Esophagus squamous epithelium (tissue), 5 donors: ENCODE results near the gene P3R3URF. TPM values are rescaled to one million over a fixed set of nuclear protein-coding genes. Genes with fewer than 3 reads are reported as not detected.

Experiments
- DNase-seq: peaks from one replicate; lab custom pipeline; 2025; lab: John Stamatoyannopoulos, UW
- H3K27ac ChIP-seq, 4 donors: fragments of 200-600 bp; sonication (generic); one replicate each; pipeline ENCODE4 v1.5.1; 2016 to 2019; ENCODE audit warnings: mild to moderate bottlenecking in 1 of 4
- H3K27me3 ChIP-seq, 4 donors: fragments of 200-600 bp; sonication (generic); 1 replicate in 3 of 4; 2 replicates in 1 of 4; pipeline versions ENCODE4 v1.5.1 to v1.6.0; 2017 to 2021; ENCODE audit warnings: antibody characterized with exemption in 1 of 4
- H3K36me3 ChIP-seq, 3 donors: fragments of 200-600 bp; sonication (generic); one replicate each; pipeline ENCODE4 v1.5.1; 2016 to 2019
- H3K4me1 ChIP-seq, 3 donors: fragments of 200-600 bp; sonication (generic); one replicate each; pipeline ENCODE4 v1.5.1; 2017 to 2019
- H3K4me3 ChIP-seq, 4 donors: fragments of 200-600 bp; sonication (generic); 1 replicate in 3 of 4; 2 replicates in 1 of 4; pipeline ENCODE4 v1.5.1; 2016 to 2019; ENCODE audit warnings: mild to moderate bottlenecking in 2 of 4, moderate library complexity in 1 of 4
- H3K9me3 ChIP-seq, 3 donors: fragments of 200-600 bp; sonication (generic); one replicate each; pipeline ENCODE4 v1.5.1; 2016 to 2019
- POLR2A ChIP-seq, 4 donors: fragments of 450-650 bp; IDR thresholded peaks; one replicate each; pipeline ENCODE4 v1.6.1; 2017; ENCODE audit warnings: antibody characterized with exemption in 4 of 4, mild to moderate bottlenecking in 4 of 4, moderate library complexity in 3 of 4
- WGBS, 2 donors: methylation state at CpG; one replicate each; pipeline ENCODE4 v1.1.5; 2018; 5-methylcytosine and 5-hydroxymethylcytosine counted together
- intact Hi-C: fragments of 100-400 bp; cut with DNase I; formaldehyde crosslinking; loops from one replicate; pipeline ENCODE4 v1.15.0; 2022
- total RNA-seq, 4 donors: library from RNA; depleted of rRNA; stranded (reverse); fragments of >200 nt; gene quantifications; one replicate each; pipeline ENCODE4 v1.1.0, GENCODE V29; 2016
- TF ChIP-seq, protein P1 (sequence below), 6 experiments: fragments of 450-650 bp in 4 of 6; fragments of 200-600 bp in 2 of 6; sonication (generic) in 2 of 6; IDR thresholded peaks; one replicate each; pipeline ENCODE4 v1.5.1; 2016 to 2019; ENCODE audit warnings: antibody characterized with exemption in 6 of 6, mild to moderate bottlenecking in 4 of 6, moderate library complexity in 4 of 6
- donor health status: DM: yes; HTN: yes; CAD: no.

The P3R3URF gene
- total RNA-seq, 4 donors from 2014 or later, result not detected

DNA sequence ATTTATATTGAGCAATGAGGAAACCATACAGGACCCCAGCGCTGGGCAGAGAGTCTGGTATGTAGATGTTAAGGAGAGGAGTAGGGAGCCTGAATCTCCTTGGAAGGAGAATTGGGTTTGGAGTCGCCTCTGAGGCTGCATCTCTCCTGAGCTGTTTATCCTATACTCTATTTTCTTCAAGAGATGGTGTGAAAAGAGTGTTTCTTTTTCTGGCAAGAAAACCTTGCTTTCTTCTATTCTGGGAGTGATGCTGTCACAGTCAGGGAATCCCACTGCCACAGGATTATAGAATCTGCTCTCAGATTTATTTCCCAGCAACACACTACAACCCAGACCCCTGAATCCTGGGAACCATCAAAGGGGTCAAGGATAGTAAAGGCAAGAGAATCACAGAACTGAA is 30.1 kb upstream of the P3R3URF start:
- Histone ChIP-seq H3K27ac (peak overlapping the region in 2 of 4 donors; percentile 7 to 86), H3K9me3 (no peaks in the 10 kb centered on the region), H3K4me1 (peaks cover 3 to 49% (median 18%) of the 10 kb centered on the region in 3 donors), H3K36me3 (peaks cover 0 to 10% (median 0%) of the 10 kb centered on the region in 3 donors), H3K27me3 (no peaks in the 10 kb centered on the region), H3K4me3 (no peak overlapping the region)
- TF ChIP-seq, protein P1, sequence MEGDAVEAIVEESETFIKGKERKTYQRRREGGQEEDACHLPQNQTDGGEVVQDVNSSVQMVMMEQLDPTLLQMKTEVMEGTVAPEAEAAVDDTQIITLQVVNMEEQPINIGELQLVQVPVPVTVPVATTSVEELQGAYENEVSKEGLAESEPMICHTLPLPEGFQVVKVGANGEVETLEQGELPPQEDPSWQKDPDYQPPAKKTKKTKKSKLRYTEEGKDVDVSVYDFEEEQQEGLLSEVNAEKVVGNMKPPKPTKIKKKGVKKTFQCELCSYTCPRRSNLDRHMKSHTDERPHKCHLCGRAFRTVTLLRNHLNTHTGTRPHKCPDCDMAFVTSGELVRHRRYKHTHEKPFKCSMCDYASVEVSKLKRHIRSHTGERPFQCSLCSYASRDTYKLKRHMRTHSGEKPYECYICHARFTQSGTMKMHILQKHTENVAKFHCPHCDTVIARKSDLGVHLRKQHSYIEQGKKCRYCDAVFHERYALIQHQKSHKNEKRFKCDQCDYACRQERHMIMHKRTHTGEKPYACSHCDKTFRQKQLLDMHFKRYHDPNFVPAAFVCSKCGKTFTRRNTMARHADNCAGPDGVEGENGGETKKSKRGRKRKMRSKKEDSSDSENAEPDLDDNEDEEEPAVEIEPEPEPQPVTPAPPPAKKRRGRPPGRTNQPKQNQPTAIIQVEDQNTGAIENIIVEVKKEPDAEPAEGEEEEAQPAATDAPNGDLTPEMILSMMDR (IDR thresholded peaks at IDR 0.05), result no peak
- TF ChIP-seq POLR2A (IDR thresholded peaks at IDR 0.05), result no peak
- 83% methylated on average over 2 of the region's 2 CpGs for WGBS, 2 donors
- intact Hi-C loops, result no loop called here
- no peak for DNase-seq

DNA sequence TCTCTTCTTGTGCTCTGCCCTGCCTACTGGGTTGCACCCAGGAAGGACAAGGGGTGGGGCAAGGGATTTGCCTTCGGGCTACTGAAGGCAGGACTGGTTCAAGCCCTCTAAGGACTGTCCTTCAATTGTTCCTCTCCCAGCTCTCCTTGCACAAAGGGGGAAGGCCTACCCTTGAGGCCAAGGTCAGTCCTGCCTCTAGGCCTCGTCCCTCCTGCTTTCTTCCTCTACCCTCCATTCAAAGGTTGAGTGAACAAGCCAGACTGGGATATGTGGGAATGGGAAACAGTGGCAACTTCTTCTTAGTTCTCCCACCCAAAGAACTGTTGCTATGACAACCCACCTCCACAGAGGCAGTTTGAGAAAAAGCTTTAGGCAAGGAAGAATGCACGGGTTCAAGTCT is 29.5 kb upstream of the P3R3URF start:
- no peaks in the 10 kb centered on the region for H3K27me3 ChIP-seq
- no peak for DNase-seq
- H3K9me3 ChIP-seq, result no peaks in the 10 kb centered on the region
- 28 to 31% methylated on average over 2 to 3 of the region's 3 CpGs for WGBS, 2 donors
- intact Hi-C loops, result no loop called here
- H3K4me1 ChIP-seq, result peaks cover 3 to 49% (median 18%) of the 10 kb centered on the region in 3 donors
- H3K4me3 ChIP-seq, result no peak overlapping the region
- peaks cover 0 to 10% (median 0%) of the 10 kb centered on the region in 3 donors for H3K36me3 ChIP-seq
- TF ChIP-seq, protein P1 (IDR thresholded peaks at IDR 0.05), result no peak
- peak overlapping the region in 2 of 4 donors; percentile 85 to 86 for H3K27ac ChIP-seq

DNA sequence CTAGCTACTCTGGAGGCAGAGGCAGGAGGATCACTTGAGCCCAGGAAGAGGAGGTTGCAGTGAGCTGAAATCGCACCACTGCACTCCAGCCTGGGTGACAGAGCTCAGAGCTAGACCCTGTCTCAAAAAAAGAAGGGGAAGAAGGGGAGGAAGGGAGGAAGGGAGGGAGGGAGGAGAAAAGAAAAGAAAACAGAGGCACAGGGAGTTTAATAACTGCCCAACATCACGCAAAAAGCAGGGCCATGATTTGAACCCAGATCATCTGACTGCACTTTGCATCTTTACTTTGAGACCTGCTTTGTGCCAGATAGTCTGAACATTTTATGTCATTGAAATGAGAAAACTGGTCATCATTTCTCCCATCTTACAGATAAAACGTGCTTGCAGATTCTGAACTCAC is 28.9 kb upstream of the P3R3URF start:
- Histone ChIP-seq H3K27ac (peak overlapping the region in 3 of 4 donors; percentile 85 to 92 (median 86)), H3K4me1 (peaks cover 3 to 49% (median 18%) of the 10 kb centered on the region in 3 donors), H3K9me3 (no peaks in the 10 kb centered on the region), H3K36me3 (peaks cover 0 to 10% (median 0%) of the 10 kb centered on the region in 3 donors), H3K4me3 (peak overlapping the region in 1 of 4 donors; percentile 88), H3K27me3 (no peaks in the 10 kb centered on the region)
- DNase-seq, result no peak
- 67 to 79% methylated on average over 3 of the region's 3 CpGs for WGBS, 2 donors
- TF ChIP-seq, protein P1 (IDR thresholded peaks at IDR 0.05), result no peak
- no peak for TF ChIP-seq POLR2A (IDR thresholded peaks at IDR 0.05)
- intact Hi-C loops, result no loop called here

DNA sequence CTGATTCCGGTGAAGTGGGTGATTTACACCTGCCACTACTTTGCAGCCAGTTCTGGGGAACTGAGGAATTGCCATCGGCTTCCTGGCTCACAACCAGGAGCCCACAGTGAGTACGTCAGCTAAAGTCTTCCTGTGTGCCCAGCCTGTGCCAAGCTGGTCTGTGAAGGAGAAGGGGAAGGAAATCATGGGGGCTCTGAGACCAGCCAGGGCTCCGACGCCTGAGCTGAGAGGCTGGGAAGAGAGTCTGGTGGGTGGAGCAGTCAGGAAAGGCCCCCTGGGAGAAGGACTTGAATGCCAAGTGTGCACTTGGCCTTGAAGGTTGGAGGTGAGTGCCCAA is 28.1 kb upstream of the P3R3URF start:
- H3K4me3 ChIP-seq, result peak overlapping the region; percentile 48 to 88 (median 69)
- TF ChIP-seq, protein P1 (IDR thresholded peaks at IDR 0.05), result no peak
- TF ChIP-seq POLR2A (IDR thresholded peaks at IDR 0.05), result peak in 1 of 4 donors; percentile 2
- H3K9me3 ChIP-seq, result no peaks in the 10 kb centered on the region
- peak overlapping the region; percentile 76 to 92 (median 86) for H3K27ac ChIP-seq
- H3K4me1 ChIP-seq, result peaks cover 3 to 54% (median 18%) of the 10 kb centered on the region in 3 donors
- no peak for DNase-seq
- H3K36me3 ChIP-seq, result peaks cover 0 to 10% (median 0%) of the 10 kb centered on the region in 3 donors
- no peaks in the 10 kb centered on the region for H3K27me3 ChIP-seq
- 0 to 20% methylated on average over 1 to 3 of the region's 5 CpGs for WGBS, 2 donors
- intact Hi-C loops, result no loop called here

DNA sequence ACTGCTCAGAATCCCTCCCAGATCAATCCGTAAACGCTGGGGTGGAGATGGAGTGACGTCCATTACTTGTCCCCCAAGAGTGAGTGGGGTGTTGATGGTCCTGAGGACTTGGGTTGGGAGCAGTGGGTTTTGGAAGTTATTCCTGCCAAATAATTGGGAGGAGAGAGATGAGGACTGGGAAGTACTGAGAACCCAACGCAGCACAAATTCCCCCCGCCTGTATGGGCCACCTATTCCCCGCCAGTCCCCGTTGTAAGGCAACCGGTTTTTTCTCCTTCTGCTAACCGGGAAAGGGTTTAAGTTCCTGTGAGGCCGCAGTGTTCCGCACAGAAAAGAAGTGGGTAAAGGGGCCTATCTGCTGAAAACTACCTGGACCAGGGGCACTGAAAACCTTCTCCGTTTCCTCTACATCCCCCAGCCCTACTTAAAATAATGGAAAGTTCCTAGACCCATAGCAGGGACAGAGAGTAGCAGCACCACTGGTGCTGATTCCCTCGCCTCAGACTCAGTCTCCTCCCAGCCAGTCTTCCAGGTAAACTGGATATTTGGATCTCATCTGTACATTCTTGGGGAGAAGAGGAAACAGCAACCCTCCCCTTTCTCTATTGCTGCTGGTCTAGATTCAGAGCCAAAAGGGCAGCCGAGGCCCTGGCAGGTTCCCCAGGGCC is 27.6 kb upstream of the P3R3URF start:
- Histone ChIP-seq H3K9me3 (no peaks in the 10 kb centered on the region), H3K4me1 (peaks cover 5 to 59% (median 21%) of the 10 kb centered on the region in 3 donors), H3K27me3 (no peaks in the 10 kb centered on the region), H3K4me3 (peak overlapping the region; percentile 48 to 88 (median 69)), H3K27ac (peak overlapping the region; percentile 76 to 92 (median 86)), H3K36me3 (peaks cover 0 to 10% (median 0%) of the 10 kb centered on the region in 3 donors)
- DNase-seq, result no peak
- intact Hi-C loops, result no loop called here
- 9 to 22% methylated on average over 13 to 14 of the region's 14 CpGs for WGBS, 2 donors
- TF ChIP-seq, protein P1 (IDR thresholded peaks at IDR 0.05), result no peak
- TF ChIP-seq POLR2A (IDR thresholded peaks at IDR 0.05), result peak in 1 of 4 donors; percentile 16
